ENCODE data around the gene USP3. TPM values are rescaled to one million over a fixed set of nuclear protein-coding genes. Genes with fewer than 3 reads are reported as not detected.

The USP3 gene
- total and polyA plus RNA-seq, 2 of the 4 experiments (the other 2 are of a cell fraction) = 17.3 to 52.3 TPM

DNA sequence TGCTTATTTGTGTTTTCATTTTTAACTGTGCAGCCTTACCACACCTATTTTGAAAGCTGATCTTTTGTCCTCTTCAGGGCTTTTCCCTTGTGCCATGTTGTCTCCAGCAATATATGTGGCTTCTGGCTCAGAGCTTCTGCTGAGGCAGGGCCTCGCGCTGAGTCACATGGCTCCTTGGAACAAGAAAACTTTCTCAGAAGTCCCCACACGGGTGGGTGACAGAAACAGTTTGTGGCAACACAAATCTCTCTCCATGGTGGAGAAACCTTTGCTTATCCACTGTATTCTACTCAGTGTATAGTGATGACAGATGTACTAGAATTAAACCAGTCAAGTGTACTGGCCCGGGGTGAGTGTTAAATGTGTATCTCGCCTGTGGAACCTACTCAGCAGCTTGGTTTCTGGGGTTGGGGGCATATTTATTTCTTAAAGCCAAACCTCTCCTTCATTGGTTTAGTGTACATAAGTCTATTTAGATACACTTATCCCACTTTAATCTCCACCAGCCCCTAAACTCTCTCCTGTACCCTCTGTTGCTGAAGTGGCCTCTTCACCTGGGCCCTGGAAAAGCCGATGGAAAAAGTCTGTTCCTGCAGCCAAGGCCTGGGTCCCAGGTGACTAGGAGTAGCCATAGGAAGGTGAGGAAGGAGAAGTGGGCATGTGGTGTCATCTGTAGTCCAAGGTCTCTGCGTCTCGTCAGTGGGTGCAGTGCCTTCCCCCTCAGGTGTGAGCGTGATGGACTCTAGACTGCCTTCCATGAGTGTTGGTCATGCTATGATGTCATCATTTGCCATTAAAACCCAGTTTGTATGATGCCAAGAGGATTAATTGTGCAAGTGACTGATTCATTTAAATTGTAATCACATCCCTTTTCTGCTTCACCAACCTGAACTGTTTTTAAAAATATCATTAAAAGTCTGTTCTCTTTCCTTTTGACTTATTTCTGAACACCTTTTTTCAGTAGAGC, 89.6 kb downstream of the USP3 start:
- H3K27ac ChIP-seq (ENCODE audit: insufficient read depth, low read length) = no peak overlapping the region
- H2BK15ac ChIP-seq (ENCODE audit: low read depth, low read length) = no peak overlapping the region
- no peak overlapping the region for H3K9ac ChIP-seq (ENCODE audit: low read depth, low read length)
- no peak overlapping the region for H3K4me2 ChIP-seq (ENCODE audit: low read depth, low read length)
- no peak overlapping the region for H4K5ac ChIP-seq (ENCODE audit: low read depth, low read length)
- H2AK5ac ChIP-seq (ENCODE audit: low read depth, low read length) = no peak overlapping the region
- H3K18ac ChIP-seq (ENCODE audit: low read depth, low read length) = no peak overlapping the region
- dilution Hi-C loops (cut with HindIII; ENCODE audit: low sequenced_read_pairs, unreplicated experiment) = no loop called here
- H4K91ac ChIP-seq (ENCODE audit: insufficient read depth, low read depth, low read length) = no peak overlapping the region
- H3K23ac ChIP-seq (ENCODE audit: low read depth, low read length) = no peak overlapping the region
- H3K9me3 ChIP-seq (ENCODE audit: control insufficient read depth, insufficient read depth, low read length) = no peaks in the 10 kb centered on the region
- intact Hi-C loops (cut with micrococcal nuclease) = no loop called here
- no peaks in the 10 kb centered on the region for H4K20me1 ChIP-seq (ENCODE audit: insufficient read depth, low read length)
- 0 out of 2 replicates have a peak, but pooled peaks have one; percentile 26 for TF ChIP-seq CEBPB (IDR thresholded peaks at IDR 0.05; ENCODE audit: low read depth, low read length)
- TF ChIP-seq, protein P1, sequence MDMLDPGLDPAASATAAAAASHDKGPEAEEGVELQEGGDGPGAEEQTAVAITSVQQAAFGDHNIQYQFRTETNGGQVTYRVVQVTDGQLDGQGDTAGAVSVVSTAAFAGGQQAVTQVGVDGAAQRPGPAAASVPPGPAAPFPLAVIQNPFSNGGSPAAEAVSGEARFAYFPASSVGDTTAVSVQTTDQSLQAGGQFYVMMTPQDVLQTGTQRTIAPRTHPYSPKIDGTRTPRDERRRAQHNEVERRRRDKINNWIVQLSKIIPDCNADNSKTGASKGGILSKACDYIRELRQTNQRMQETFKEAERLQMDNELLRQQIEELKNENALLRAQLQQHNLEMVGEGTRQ (IDR thresholded peaks at IDR 0.05; ENCODE audit: low read depth, low read length) = no peak
- no peaks in the 10 kb centered on the region for H3K27me3 ChIP-seq (ENCODE audit: control insufficient read depth, insufficient read depth, low read length)
- H3K9me1 ChIP-seq (ENCODE audit: insufficient read depth, low read length) = peaks cover 19% of the 10 kb centered on the region
- WGBS, 2 experiments (ENCODE audit: extremely low coverage in 2 of 2, insufficient read length in 1 of 2) = no CpG with 5 or more reads among the region's 9 CpGs
- no peak overlapping the region for H2BK20ac ChIP-seq (ENCODE audit: low read depth, low read length)
- no peak overlapping the region for H2AFZ ChIP-seq (replicated peaks; ENCODE audit: low read length, poor library complexity)
- ChIA-PET CTCF (no interaction called here), POLR2A (ENCODE audit: unreplicated experiment) (no interaction called here)
- no peak overlapping the region for H3K56ac ChIP-seq (ENCODE audit: extremely low read depth, insufficient read depth, low read length)
- H2BK120ac ChIP-seq (ENCODE audit: low read depth, low read length) = no peak overlapping the region
- in situ Hi-C loops (cut with MboI; ENCODE audit: low sequenced_read_pairs) = no loop called here
- peaks cover 14% of the 10 kb centered on the region for H3K4me1 ChIP-seq (ENCODE audit: control insufficient read depth, insufficient read depth, low read length)
- no peak overlapping the region for H2AK9ac ChIP-seq (replicated peaks; ENCODE audit: low read depth, low read length, poor library complexity)
- no peak overlapping the region for H4K8ac ChIP-seq (ENCODE audit: low read depth in 2 of 2, low read length in 2 of 2)
- H3K79me1 ChIP-seq (ENCODE audit: low read depth in 1 of 2, low read length in 2 of 2) = 0 out of 4 replicates have a peak, but pooled peaks cover 0 to 4% of the 10 kb centered on the region in 2 experiments
- ATAC-seq (ENCODE audit: low read depth) (no peak), DNase-seq (no peak)
- peaks cover 17% of the 10 kb centered on the region for H3K36me3 ChIP-seq (ENCODE audit: control insufficient read depth, insufficient read depth, low read length)
- BruUV-seq (replicated peaks) = no TSS peak
- no peak overlapping the region for H3K4ac ChIP-seq (ENCODE audit: low read depth, low read length)
- H3K14ac ChIP-seq (replicated peaks; ENCODE audit: low read depth, low read length) = no peak overlapping the region
- H2BK5ac ChIP-seq (ENCODE audit: low read depth, low read length, poor library complexity, severe bottlenecking) = no peak overlapping the region
- no peak overlapping the region for H3K4me3 ChIP-seq (ENCODE audit: insufficient read depth, low read depth, low read length)
